ENCODE data around the gene HOXB9. TPM values are rescaled to one million over a fixed set of nuclear protein-coding genes. Genes with fewer than 3 reads are reported as not detected.

Gene HOXB9
- total RNA-seq, 6 experiments from 2014 or later = not detected

GRCh38 chr17:48608494-48608834 lies 17.7 kb downstream of the HOXB9 start:
- TF ChIP-seq, protein P1, sequence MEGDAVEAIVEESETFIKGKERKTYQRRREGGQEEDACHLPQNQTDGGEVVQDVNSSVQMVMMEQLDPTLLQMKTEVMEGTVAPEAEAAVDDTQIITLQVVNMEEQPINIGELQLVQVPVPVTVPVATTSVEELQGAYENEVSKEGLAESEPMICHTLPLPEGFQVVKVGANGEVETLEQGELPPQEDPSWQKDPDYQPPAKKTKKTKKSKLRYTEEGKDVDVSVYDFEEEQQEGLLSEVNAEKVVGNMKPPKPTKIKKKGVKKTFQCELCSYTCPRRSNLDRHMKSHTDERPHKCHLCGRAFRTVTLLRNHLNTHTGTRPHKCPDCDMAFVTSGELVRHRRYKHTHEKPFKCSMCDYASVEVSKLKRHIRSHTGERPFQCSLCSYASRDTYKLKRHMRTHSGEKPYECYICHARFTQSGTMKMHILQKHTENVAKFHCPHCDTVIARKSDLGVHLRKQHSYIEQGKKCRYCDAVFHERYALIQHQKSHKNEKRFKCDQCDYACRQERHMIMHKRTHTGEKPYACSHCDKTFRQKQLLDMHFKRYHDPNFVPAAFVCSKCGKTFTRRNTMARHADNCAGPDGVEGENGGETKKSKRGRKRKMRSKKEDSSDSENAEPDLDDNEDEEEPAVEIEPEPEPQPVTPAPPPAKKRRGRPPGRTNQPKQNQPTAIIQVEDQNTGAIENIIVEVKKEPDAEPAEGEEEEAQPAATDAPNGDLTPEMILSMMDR (IDR thresholded peaks at IDR 0.05) = no peak
- Mint-ChIP-seq H3K36me3 (ENCODE audit: low read depth) (no peaks in the 10 kb centered on the region), H3K4me3 (no peak overlapping the region), H3K27me3 (ENCODE audit: insufficient read depth) (peaks cover 82% of the 10 kb centered on the region), H3K27ac (no peak overlapping the region), H3K9me3 (no peaks in the 10 kb centered on the region), H3K4me1 (ENCODE audit: low read depth) (peaks cover 21% of the 10 kb centered on the region)
- no peak for DNase-seq

DNA sequence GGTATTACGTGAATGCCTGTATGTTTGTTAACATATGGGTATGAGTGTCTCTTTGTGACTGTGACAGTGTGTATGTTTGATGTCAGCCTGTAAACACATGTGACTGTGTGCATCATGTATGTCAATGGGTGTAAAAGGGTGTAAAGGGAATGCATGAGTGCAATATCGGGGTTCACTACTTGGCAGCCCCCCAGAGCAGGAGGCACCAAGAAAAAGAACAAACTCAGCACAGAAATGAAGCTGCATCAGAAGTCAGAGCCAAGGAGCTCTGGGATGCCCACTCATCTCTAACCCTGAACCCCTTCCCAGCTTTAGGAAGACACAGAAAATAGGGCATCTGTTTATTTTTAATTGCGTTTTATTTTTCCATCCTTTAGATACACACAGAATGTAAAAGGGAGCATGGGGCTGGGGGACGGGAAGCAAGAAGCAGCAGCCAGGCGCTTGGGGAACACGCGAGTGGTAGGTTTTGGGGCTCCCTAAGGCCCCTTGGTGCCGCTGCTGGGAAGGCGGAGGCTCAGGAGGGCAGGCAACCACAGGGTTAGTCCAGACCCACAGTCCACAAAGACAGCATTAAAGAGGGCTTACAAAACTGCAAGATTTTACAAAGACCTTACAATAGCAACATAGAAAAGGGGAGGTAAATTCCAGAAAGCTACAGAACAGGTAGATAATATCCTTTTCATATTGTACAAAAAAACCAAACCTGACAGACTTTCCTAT lies 19.1 kb downstream of the HOXB9 start:
- TF ChIP-seq, protein P1 (IDR thresholded peaks at IDR 0.05) = no peak
- Mint-ChIP-seq H3K27me3 (ENCODE audit: insufficient read depth) (peaks cover 87% of the 10 kb centered on the region), H3K36me3 (ENCODE audit: low read depth) (no peaks in the 10 kb centered on the region), H3K27ac (no peak overlapping the region), H3K4me3 (no peak overlapping the region), H3K4me1 (ENCODE audit: low read depth) (peaks cover 15% of the 10 kb centered on the region; the same call in 1 of the 2 replicates), H3K9me3 (no peaks in the 10 kb centered on the region)
- no peak for DNase-seq

GRCh38 chr17:48605991-48606891 lies 19.9 kb downstream of the HOXB9 start:
- peaks cover 90% of the 10 kb centered on the region for H3K27me3 Mint-ChIP-seq (ENCODE audit: insufficient read depth)
- peaks cover 15% of the 10 kb centered on the region; the same call in 1 of the 2 replicates for H3K4me1 Mint-ChIP-seq (ENCODE audit: low read depth)
- no peaks in the 10 kb centered on the region for H3K9me3 Mint-ChIP-seq
- no peak overlapping the region for H3K4me3 Mint-ChIP-seq
- H3K27ac Mint-ChIP-seq = no peak overlapping the region
- TF ChIP-seq, protein P1 (IDR thresholded peaks at IDR 0.05) = no peak
- no peaks in the 10 kb centered on the region for H3K36me3 Mint-ChIP-seq (ENCODE audit: low read depth)
- DNase-seq = no peak

GRCh38 chr17:48605409-48605919 lies 20.7 kb downstream of the HOXB9 start:
- no peak overlapping the region for H3K4me3 Mint-ChIP-seq
- no peaks in the 10 kb centered on the region for H3K36me3 Mint-ChIP-seq (ENCODE audit: low read depth)
- no peaks in the 10 kb centered on the region for H3K9me3 Mint-ChIP-seq
- peaks cover 90% of the 10 kb centered on the region for H3K27me3 Mint-ChIP-seq (ENCODE audit: insufficient read depth)
- H3K27ac Mint-ChIP-seq = no peak overlapping the region
- no peak for DNase-seq
- peaks cover 10% of the 10 kb centered on the region; the same call in 1 of the 2 replicates for H3K4me1 Mint-ChIP-seq (ENCODE audit: low read depth)
- TF ChIP-seq, protein P1 (IDR thresholded peaks at IDR 0.05) = no peak

DNA sequence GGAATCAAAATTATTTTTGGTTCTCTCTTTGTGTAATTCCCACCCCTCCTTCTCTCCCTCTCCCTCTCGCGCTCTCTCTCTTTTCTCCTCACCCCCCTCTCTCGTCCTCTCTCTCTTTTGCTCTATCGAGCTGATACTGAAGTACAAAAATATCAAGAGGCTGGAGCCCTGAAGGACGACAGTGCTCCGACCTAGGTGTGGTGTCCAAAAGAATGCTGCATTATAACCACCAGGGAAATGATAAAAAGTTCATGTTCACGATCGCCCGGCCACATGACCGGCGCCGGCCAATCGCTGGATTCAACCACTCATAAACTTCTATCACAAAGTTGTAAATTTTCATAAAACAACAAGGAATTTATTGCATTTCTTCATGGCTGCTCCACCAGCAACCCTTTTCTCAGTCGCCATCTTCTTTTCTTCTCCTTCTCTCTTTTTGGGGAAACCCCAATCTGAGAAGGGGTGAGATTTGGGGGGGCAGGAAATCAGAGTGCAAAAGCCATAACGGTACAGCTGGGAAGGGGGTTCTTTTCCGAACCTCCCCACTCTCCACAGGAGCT lies 21.3 kb downstream of the HOXB9 start, which contains the start of gene HOXB6:
Gene HOXB6 (minus strand): TSS at position 217 of the 560 bp plus-strand sequence. CDS start 6,836 bp downstream, outside the sequence.
- TF ChIP-seq, protein P1 (IDR thresholded peaks at IDR 0.05) = no peak
- Mint-ChIP-seq H3K27ac (no peak within 1 kb of the TSS), H3K4me1 (ENCODE audit: low read depth) (peaks cover 10% of the 10 kb centered on the region; the same call in 1 of the 2 replicates), H3K27me3 (ENCODE audit: insufficient read depth) (peaks cover 95% of the 10 kb centered on the region), H3K9me3 (no peaks in the 10 kb centered on the region), H3K4me3 (no peak within 1 kb of the TSS), H3K36me3 (ENCODE audit: low read depth) (no peaks in the 10 kb centered on the region)
- no peak for DNase-seq
